HG02981 (cell line): Measurements from ENCODE around the gene NQO2.

Experiments
- ATAC-seq: cut with Tn5 transposase; IDR thresholded peaks from one replicate; pipeline ENCODE4 v1.9.1; 2021; ENCODE audit warnings: mild to moderate bottlenecking, moderate library complexity; ENCODE audit not compliant: unreplicated experiment

The NQO2 gene

DNA sequence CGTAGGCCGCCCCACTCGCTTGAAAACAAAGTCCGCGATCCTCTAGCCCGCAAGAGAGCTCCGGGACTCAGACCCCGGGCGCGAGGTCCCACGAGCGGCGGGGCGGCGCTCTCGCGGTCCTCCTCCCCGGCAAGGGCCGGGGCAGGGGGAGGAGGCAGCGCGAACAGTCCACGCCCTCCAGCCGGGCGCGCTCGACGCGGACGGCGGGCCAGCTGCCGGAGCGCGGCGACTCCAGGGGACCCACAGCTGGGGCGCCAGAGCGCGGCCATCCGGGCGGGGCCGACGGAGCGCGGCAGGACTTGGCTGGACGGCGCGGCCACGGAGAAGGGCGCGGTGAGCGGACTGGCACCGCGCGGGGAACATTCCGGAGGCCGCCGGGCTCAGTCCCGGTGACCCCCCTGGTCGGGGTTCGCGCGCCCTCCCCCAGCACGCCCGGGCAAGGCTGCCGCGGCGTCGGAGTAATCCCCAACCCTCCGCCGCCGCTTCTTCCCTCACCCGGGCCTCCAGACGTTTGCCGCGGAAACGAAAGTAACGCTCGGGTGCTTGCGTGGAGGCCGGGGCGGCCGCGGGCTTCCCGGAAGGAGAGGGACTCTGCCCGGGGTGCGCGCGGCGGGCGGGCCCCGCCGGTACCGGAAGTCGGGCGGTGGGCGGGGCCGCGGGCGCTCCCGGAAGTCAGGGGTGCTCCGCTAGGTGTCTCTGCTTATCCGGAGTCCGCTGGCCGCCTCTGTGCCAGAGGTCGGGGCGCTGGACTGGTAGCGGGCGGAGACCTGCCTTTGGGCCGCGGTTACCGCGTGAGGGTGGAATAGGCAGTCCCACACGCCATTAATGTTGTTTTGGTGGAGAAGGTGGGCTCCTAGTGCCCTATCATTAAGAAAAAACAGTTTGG is 68.9 kb downstream of the NQO2 start, which contains the start of gene RIPK1:
Gene RIPK1 (plus strand): TSS at position 166 of the 886 bp plus-strand sequence. CDS start 8,330 bp downstream, outside the sequence.
- peak; percentile 78 for ATAC-seq
